ENCODE measurements around the gene PPP6R2.

The PPP6R2 gene

DNA sequence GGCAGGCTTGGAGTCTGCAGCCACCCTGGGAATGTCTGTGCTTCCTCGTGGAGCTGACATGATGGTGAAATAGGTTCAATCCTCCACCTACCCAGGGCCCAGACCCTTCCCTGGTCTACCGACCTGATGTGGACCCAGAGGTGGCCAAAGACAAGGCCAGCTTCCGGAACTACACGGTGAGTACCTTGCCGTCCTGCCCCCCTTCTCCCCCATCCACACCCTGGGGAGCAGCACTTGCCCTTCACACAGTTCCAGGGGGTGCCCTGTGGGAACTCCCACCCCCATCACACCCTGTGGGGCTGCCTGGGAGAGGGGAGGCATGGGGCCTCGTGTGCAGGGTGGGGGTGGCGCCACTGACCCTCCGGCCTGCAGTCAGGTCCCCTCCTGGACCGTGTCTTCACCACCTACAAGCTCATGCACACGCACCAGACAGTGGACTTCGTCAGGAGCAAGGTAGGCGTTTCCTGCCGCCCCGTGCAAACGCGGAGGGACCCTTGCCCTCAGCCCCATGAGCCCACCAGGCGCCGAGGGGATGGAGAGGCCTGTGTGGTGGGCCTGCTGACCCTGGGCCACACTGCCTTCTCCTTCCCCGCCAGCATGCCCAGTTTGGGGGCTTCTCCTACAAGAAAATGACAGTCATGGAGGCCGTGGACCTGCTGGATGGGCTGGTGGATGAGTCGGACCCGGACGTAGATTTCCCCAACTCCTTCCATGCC lies 144.3 kb downstream of the PPP6R2 start:
- no peak for DNase-seq (ENCODE audit: low spot score)

DNA sequence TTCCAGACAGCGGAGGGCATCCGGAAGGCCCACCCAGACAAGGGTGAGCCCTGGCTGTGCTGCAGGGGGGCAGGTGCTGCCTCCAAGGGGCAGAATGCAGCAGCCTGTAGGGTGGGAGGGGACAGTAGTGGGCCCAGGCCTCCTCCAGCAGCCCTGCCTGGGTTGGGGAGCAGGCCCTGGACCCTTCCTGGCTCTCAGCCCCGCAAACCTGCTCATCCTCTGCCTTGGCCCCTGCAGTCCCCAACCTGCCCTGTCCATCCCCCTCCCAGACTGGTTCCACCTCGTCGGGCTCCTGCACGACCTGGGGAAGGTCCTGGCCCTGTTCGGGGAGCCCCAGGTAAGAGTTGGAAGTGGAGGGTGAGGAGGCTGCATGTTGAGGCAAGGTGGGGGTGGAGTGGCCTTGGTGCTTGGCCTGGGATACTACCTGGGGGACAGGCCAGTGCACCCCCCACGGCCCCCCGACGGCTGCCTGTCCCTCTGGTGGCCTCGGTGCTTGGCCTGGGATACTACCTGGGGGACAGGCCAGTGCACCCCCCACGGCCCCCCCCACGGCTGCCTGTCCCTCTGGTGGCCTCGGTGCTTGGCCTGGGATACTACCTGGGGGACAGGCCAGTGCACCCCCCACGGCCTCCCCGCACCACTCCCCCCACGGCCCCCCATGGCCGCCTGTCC lies 145.0 kb downstream of the PPP6R2 start:
- no peak for DNase-seq (ENCODE audit: low spot score)

DNA sequence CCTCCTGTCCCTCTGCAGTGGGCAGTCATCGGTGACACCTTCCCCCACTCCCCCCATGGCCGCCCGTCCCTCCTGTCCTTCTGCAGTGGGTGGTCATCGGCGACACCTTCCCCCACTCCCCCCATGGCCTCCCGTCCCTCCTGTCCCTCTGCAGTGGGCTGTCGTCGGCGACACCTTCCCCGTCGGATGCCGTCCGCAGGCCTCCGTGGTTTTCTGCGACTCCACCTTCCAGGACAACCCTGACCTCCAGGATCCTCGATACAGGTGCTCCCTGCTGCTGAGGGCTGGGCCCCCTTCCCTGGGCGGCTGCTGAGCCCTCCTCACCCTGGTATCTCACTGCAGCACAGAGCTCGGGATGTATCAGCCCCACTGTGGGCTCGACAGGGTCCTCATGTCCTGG lies 145.8 kb downstream of the PPP6R2 start:
- no peak for DNase-seq (ENCODE audit: low spot score)

DNA sequence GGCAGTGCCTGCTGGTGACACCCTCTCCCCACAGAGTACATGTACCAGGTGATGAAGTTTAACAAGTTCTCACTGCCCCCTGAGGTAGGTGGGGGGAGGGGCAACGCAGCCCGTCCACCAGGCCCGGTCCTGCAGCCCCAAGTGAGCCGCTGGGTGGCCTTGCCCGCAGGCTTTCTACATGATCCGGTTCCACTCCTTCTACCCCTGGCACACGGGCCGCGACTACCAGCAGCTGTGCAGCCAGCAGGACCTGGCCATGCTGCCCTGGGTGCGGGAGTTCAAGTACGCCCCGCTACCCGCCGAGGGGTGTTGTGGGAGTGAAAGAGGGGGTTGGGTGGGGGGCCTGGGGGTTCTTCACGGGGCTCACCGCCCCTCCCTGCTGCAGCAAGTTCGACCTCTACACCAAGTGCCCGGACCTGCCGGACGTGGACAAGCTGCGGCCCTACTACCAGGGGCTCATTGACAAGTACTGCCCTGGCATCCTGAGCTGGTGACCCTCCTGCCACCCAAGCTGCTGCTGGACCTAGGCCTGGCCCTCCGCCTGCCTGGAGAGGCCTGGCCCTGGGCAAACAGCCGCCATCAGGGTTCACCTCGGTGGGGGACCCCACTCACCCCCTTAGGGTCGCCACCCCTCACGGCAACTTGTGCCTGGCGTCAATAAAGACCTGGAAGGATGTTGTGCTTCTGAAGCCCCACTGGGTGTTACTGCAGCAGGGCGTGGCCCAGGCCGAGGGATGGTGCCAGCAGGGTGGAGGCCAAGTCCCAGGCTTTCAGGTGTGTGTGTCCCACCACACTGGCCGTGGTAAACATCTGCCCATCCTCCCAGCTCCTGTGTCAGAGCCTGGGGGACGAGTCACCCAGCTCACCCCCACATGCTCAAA lies 146.5 kb downstream of the PPP6R2 start:
- DNase-seq (ENCODE audit: low spot score), result no peak

DNA sequence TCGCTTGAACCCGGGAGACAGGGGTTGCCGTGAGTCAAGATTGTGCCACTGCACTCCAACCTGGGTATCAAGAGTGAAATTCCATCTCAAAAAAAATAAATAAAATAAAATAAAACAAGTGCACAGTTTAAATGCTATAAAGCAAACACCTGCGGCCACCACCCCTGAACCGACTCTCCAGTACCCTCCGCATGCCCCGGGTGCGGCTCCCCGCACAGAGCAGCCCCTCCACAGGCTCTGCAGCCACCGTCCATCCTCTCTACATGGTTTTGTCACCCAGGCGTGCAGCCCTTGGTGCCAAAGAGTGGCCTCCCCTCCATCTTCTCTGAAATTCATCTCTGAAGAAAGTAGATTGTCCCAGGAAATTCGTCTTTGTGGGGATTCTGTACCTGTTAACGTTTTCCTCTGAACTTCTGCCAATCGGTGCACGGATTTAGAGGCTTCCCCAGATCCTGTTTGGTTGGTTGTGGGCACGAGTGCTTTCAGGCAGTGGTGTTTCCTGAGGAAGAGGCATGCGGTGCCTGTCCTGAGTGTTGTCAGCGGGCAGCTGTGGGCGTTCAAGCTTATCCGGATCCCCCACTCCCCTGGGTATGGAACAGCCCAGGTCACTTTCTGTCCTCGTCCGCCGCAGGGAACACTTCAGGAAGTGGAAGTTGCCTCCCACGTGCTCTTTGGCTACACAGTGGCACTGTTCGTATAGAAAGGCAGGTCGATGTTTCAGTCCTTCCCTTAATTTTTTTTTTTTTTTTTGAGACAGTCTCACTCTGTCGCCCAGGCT lies 147.6 kb downstream of the PPP6R2 start:
- no peak for DNase-seq (ENCODE audit: low spot score)
